Vagina (tissue), 2 donors: ENCODE data around the gene ZNF70. TPM values are rescaled to one million over a fixed set of nuclear protein-coding genes. Genes with fewer than 3 reads are reported as not detected.

Source experiments
- DNase-seq, 2 donors: peaks; one replicate each; pipeline ENCODE4 v3.0.0-alpha.2; 2017; ENCODE audit errors: extremely low spot score in 2 of 2
- H3K27ac ChIP-seq: fragments of 200-600 bp; sonication (generic); one replicate; pipeline ENCODE4 v1.5.1; 2019
- H3K27me3 ChIP-seq: fragments of 200-600 bp; sonication (generic); one replicate; pipeline ENCODE4 v1.5.1; 2019
- H3K36me3 ChIP-seq, 2 donors: fragments of 200-600 bp; sonication (generic); one replicate each; pipeline ENCODE4 v1.5.1; 2017 to 2019
- H3K4me1 ChIP-seq: fragments of 200-600 bp; sonication (generic); one replicate; pipeline ENCODE4 v1.5.1; 2019
- H3K4me3 ChIP-seq, 2 donors: fragments of 200-600 bp; sonication (generic); 1 replicate in 1 of 2; 2 replicates in 1 of 2; pipeline ENCODE4 v1.5.1; 2016 to 2019
- H3K9me3 ChIP-seq: fragments of 200-600 bp; sonication (generic); one replicate; pipeline ENCODE4 v1.5.1; 2019
- CTCF ChIP-seq, 3 experiments: fragments of 450-650 bp in 2 of 3; fragments of 200-600 bp in 1 of 3; sonication (generic) in 1 of 3; IDR thresholded peaks; one replicate each; pipeline ENCODE4 v1.5.1; 2017 to 2019; ENCODE audit warnings: antibody characterized with exemption in 3 of 3, mild to moderate bottlenecking in 2 of 3, moderate library complexity in 2 of 3
- POLR2A ChIP-seq, 2 donors: fragments of 450-650 bp; IDR thresholded peaks; one replicate each; pipeline ENCODE4 v1.6.1; 2017; ENCODE audit warnings: antibody characterized with exemption in 2 of 2, mild to moderate bottlenecking in 2 of 2, moderate library complexity in 2 of 2
- POLR2AphosphoS5 ChIP-seq, 2 donors: sonication (generic); formaldehyde crosslinking; IDR thresholded peaks; one replicate each; pipeline ENCODE4 v1.9.0; 2017; ENCODE audit warnings: antibody characterized with exemption in 2 of 2, mild to moderate bottlenecking in 2 of 2, low read depth in 1 of 2; ENCODE audit not compliant: insufficient read depth in 1 of 2
- intact Hi-C: fragments of 100-400 bp; cut with DNase I; formaldehyde crosslinking; loops from one replicate; pipeline ENCODE4 v1.15.1; 2023
- total RNA-seq: library from RNA; depleted of rRNA; stranded (reverse); fragments of >200 nt; gene quantifications from one replicate; pipeline ENCODE4 v1.2.3, GENCODE V29; 2016

The ZNF70 gene
- total RNA-seq = 4.9 TPM

GRCh38 chr22:23750714-23751440 is at the start of gene ZNF70:
ZNF70 (minus strand) TSS chr22:23751112; CDS start chr22:23745140, 5,972 bp downstream.
- no peaks in the 10 kb centered on the region for H3K36me3 ChIP-seq
- intact Hi-C loops = no loop called here
- peak within 1 kb of the TSS; percentile 60 to 84 for H3K4me3 ChIP-seq
- DNase-seq = no peak
- H3K27me3 ChIP-seq = no peaks in the 10 kb centered on the region
- TF ChIP-seq POLR2AphosphoS5 (IDR thresholded peaks at IDR 0.05; ENCODE audit: insufficient read depth in 1 of 2, low read depth in 1 of 2) (peak in 1 of 2 donors; percentile 70), POLR2A (IDR thresholded peaks at IDR 0.05) (peak in 1 of 2 donors; percentile 18), CTCF (IDR thresholded peaks at IDR 0.05) (no peak)
- H3K27ac ChIP-seq = peak within 1 kb of the TSS; percentile 90
- peaks cover 19% of the 10 kb centered on the region for H3K4me1 ChIP-seq
- no peaks in the 10 kb centered on the region for H3K9me3 ChIP-seq

GRCh38 chr22:23796461-23796860 is 45.5 kb upstream of the ZNF70 start:
- intact Hi-C loops = no loop called here
- peaks cover 0 to 58% of the 10 kb centered on the region in 2 donors for H3K36me3 ChIP-seq
- no peak overlapping the region for H3K27ac ChIP-seq
- H3K4me1 ChIP-seq = peaks cover 17% of the 10 kb centered on the region
- TF ChIP-seq POLR2AphosphoS5 (IDR thresholded peaks at IDR 0.05; ENCODE audit: insufficient read depth in 1 of 2, low read depth in 1 of 2) = peak in 1 of 2 donors; percentile 23
- TF ChIP-seq CTCF (IDR thresholded peaks at IDR 0.05) = no peak
- no peak for TF ChIP-seq POLR2A (IDR thresholded peaks at IDR 0.05)
- H3K27me3 ChIP-seq = no peaks in the 10 kb centered on the region
- no peaks in the 10 kb centered on the region for H3K9me3 ChIP-seq
- no peak overlapping the region for H3K4me3 ChIP-seq
- DNase-seq = no peak

GRCh38 chr22:23793326-23793725 is 42.4 kb upstream of the ZNF70 start:
- intact Hi-C loops = no loop called here
- no peak for TF ChIP-seq POLR2AphosphoS5 (IDR thresholded peaks at IDR 0.05; ENCODE audit: insufficient read depth in 1 of 2, low read depth in 1 of 2)
- no peak for TF ChIP-seq POLR2A (IDR thresholded peaks at IDR 0.05)
- no peak for TF ChIP-seq CTCF (IDR thresholded peaks at IDR 0.05)
- no peak overlapping the region for H3K4me3 ChIP-seq
- DNase-seq = no peak
- H3K9me3 ChIP-seq = no peaks in the 10 kb centered on the region
- no peaks in the 10 kb centered on the region for H3K27me3 ChIP-seq
- H3K36me3 ChIP-seq = peaks cover 0 to 37% of the 10 kb centered on the region in 2 donors
- H3K27ac ChIP-seq = peak overlapping the region; percentile 67
- H3K4me1 ChIP-seq = peaks cover 47% of the 10 kb centered on the region

- Histone ChIP-seq H3K36me3 (peaks cover 0 to 30% of the 10 kb centered on the region in 2 donors), H3K4me1 (peaks cover 56% of the 10 kb centered on the region), H3K4me3 (no peak overlapping the region), H3K27me3 (no peaks in the 10 kb centered on the region), H3K27ac (peak overlapping the region; percentile 67), H3K9me3 (no peaks in the 10 kb centered on the region)
- DNase-seq = no peak
- TF ChIP-seq POLR2A (IDR thresholded peaks at IDR 0.05) (no peak), POLR2AphosphoS5 (IDR thresholded peaks at IDR 0.05; ENCODE audit: insufficient read depth in 1 of 2, low read depth in 1 of 2) (peak in 1 of 2 donors; percentile 51), CTCF (IDR thresholded peaks at IDR 0.05) (no peak)
- intact Hi-C loops = no loop called here
Observed at GRCh38 chr22:23791738-23792645, 41.1 kb upstream of the ZNF70 start.
